Esophagus muscularis mucosa (tissue), 4 donors: Measurements from ENCODE around the gene KIAA0040. TPM values are rescaled to one million over a fixed set of nuclear protein-coding genes. Genes with fewer than 3 reads are reported as not detected.

Source experiments
- DNase-seq: peaks from one replicate; pipeline ENCODE4 v3.0.0-alpha.2; 2017; ENCODE audit errors: extremely low spot score
- H3K27ac ChIP-seq, 4 donors: fragments of 200-600 bp; sonication (generic); replicated peaks in 1 of 4; 1 replicate in 3 of 4; 2 replicates in 1 of 4; pipeline ENCODE4 v1.5.1; 2016 to 2019; ENCODE audit warnings: mild to moderate bottlenecking in 1 of 4
- H3K27me3 ChIP-seq, 4 donors: fragments of 200-600 bp; sonication (generic); one replicate each; pipeline versions ENCODE4 v1.5.1 to v1.6.0; 2016 to 2019
- H3K36me3 ChIP-seq, 4 donors: fragments of 200-600 bp; sonication (generic); one replicate each; pipeline ENCODE4 v1.5.1; 2016 to 2019
- H3K4me1 ChIP-seq, 4 donors: fragments of 200-600 bp; sonication (generic); one replicate each; pipeline ENCODE4 v1.5.1; 2016 to 2019
- H3K4me3 ChIP-seq, 4 donors: fragments of 200-600 bp; sonication (generic); 1 replicate in 2 of 4; 2 replicates in 2 of 4; pipeline ENCODE4 v1.5.1; 2016 to 2019; ENCODE audit warnings: mild to moderate bottlenecking in 4 of 4, moderate library complexity in 1 of 4
- H3K9me3 ChIP-seq, 4 donors: fragments of 200-600 bp; sonication (generic); 1 replicate in 3 of 4; 2 replicates in 1 of 4; pipeline ENCODE4 v1.5.1; 2016 to 2019
- EP300 ChIP-seq: sonication (generic); formaldehyde crosslinking; IDR thresholded peaks from one replicate; pipeline ENCODE4 v1.6.1; 2017; ENCODE audit warnings: antibody characterized with exemption
- POLR2A ChIP-seq: fragments of 450-650 bp; IDR thresholded peaks from one replicate; pipeline ENCODE4 v1.6.1; 2017; ENCODE audit warnings: antibody characterized with exemption, moderate library complexity, mild to moderate bottlenecking, low read depth
- POLR2AphosphoS5 ChIP-seq, 2 donors: sonication (generic); formaldehyde crosslinking; IDR thresholded peaks; one replicate each; pipeline ENCODE4 v1.6.1; 2017; ENCODE audit warnings: antibody characterized with exemption in 2 of 2
- WGBS: methylation state at CpG from one replicate; pipeline ENCODE4 v1.1.5; 2018; 5-methylcytosine and 5-hydroxymethylcytosine counted together
- intact Hi-C: fragments of 100-400 bp; cut with DNase I; formaldehyde crosslinking; loops from one replicate; pipeline ENCODE4 v1.15.1; 2023
- total RNA-seq, 4 donors: library from RNA; depleted of rRNA; stranded (reverse); fragments of >200 nt; gene quantifications; one replicate each; pipeline versions ENCODE4 v1.1.0 to v1.2.1, GENCODE V29; 2016
- TF ChIP-seq, protein P1 (sequence below), 3 experiments: fragments of 200-600 bp in 2 of 3; fragments of 450-650 bp in 1 of 3; sonication (generic) in 2 of 3; IDR thresholded peaks; one replicate each; pipeline ENCODE4 v1.5.1; 2017 to 2019; ENCODE audit warnings: antibody characterized with exemption in 3 of 3, mild to moderate bottlenecking in 2 of 3, moderate library complexity in 1 of 3

KIAA0040 gene
- total RNA-seq, 4 donors from 2014 or later = 37.0 to 109 (median 45.1) TPM

DNA sequence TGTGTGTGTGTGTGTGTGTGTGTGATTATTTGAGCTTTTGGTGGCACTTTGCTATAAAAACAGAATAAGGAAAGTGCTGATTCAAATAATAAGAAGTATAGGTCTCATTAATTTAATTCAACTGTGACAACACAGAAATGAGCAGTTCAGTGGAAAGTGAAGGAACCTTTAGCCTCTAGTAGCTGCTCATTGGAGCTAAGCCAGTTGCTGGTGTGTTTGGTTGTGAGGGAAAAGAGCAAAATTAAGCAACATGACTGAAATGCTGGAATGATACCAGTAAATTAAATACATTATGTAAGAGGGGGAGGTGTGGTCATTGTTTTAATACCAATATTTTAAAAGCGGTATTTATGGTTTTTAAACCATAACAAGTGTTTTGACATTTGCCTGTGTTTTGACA is 55.2 kb downstream of the KIAA0040 start:
- peak overlapping the region; percentile 2 to 62 (median 49) for H3K27ac ChIP-seq
- no peaks in the 10 kb centered on the region for H3K27me3 ChIP-seq
- intact Hi-C loops = no loop called here
- no peaks in the 10 kb centered on the region for H3K36me3 ChIP-seq
- H3K9me3 ChIP-seq = no peaks in the 10 kb centered on the region
- H3K4me3 ChIP-seq = no peak overlapping the region
- 60% methylated on average over 1 of the region's 1 CpG for WGBS
- TF ChIP-seq POLR2A (no peak), EP300 (no peak), POLR2AphosphoS5 (IDR thresholded peaks at IDR 0.05) (no peak)
- TF ChIP-seq, protein P1, sequence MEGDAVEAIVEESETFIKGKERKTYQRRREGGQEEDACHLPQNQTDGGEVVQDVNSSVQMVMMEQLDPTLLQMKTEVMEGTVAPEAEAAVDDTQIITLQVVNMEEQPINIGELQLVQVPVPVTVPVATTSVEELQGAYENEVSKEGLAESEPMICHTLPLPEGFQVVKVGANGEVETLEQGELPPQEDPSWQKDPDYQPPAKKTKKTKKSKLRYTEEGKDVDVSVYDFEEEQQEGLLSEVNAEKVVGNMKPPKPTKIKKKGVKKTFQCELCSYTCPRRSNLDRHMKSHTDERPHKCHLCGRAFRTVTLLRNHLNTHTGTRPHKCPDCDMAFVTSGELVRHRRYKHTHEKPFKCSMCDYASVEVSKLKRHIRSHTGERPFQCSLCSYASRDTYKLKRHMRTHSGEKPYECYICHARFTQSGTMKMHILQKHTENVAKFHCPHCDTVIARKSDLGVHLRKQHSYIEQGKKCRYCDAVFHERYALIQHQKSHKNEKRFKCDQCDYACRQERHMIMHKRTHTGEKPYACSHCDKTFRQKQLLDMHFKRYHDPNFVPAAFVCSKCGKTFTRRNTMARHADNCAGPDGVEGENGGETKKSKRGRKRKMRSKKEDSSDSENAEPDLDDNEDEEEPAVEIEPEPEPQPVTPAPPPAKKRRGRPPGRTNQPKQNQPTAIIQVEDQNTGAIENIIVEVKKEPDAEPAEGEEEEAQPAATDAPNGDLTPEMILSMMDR (IDR thresholded peaks at IDR 0.05) = no peak
- DNase-seq = no peak
- peaks cover 7 to 55% (median 45%) of the 10 kb centered on the region in 4 donors for H3K4me1 ChIP-seq

DNA sequence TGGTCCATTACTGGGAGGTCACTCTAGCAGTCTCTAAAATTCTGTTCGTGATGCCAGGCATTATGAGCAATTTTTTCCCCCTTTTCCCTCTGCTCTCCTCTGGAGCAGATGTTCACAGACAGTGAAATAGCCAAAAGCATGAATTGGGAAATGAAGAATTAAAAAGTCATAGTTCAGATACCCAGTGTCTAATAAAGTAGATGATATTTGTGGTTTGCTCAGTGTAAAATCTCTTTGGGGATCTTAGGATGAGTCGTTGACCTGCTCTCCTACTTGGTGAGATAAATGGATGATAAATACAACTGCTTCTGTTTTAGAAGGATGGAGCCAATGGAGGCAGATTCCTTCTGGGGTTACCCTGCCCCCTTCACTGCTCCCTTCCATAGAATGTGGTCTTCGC is 56.3 kb downstream of the KIAA0040 start:
- peaks cover 16 to 66% (median 56%) of the 10 kb centered on the region in 4 donors for H3K4me1 ChIP-seq
- 75% methylated on average over 3 of the region's 3 CpGs for WGBS
- TF ChIP-seq EP300 (no peak), POLR2A (no peak), POLR2AphosphoS5 (IDR thresholded peaks at IDR 0.05) (no peak)
- TF ChIP-seq, protein P1 (IDR thresholded peaks at IDR 0.05) = no peak
- DNase-seq = no peak
- no peaks in the 10 kb centered on the region for H3K9me3 ChIP-seq
- intact Hi-C loops = no loop called here
- H3K27ac ChIP-seq = no peak overlapping the region
- H3K27me3 ChIP-seq = no peaks in the 10 kb centered on the region
- H3K4me3 ChIP-seq = no peak overlapping the region
- H3K36me3 ChIP-seq = no peaks in the 10 kb centered on the region

DNA sequence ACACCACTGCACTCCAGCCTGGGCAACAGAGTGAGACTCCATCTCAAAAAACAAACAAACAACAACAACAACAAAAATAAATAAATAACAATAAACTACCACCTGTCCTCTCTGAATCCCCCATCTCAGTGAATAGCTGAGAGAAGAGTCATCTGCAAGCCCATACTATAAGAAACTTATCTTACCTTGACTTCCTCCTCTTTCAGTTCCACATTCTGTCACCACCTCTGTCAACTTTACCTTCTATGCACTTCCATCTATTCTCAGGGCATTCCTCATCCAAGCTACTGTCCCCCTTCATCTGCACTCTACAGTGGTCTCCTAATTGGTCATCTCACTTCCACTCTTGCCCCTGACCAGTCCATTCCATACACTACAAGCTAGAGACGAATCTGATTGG is 58.1 kb downstream of the KIAA0040 start:
- intact Hi-C loops = no loop called here
- Histone ChIP-seq H3K4me3 (no peak overlapping the region), H3K27ac (no peak overlapping the region), H3K36me3 (no peaks in the 10 kb centered on the region), H3K4me1 (peaks cover 33 to 84% (median 73%) of the 10 kb centered on the region in 4 donors), H3K27me3 (no peaks in the 10 kb centered on the region), H3K9me3 (no peaks in the 10 kb centered on the region)
- DNase-seq = no peak
- WGBS = 82% methylated on average over 1 of the region's 1 CpG
- TF ChIP-seq EP300 = no peak
- TF ChIP-seq POLR2A = no peak

DNA sequence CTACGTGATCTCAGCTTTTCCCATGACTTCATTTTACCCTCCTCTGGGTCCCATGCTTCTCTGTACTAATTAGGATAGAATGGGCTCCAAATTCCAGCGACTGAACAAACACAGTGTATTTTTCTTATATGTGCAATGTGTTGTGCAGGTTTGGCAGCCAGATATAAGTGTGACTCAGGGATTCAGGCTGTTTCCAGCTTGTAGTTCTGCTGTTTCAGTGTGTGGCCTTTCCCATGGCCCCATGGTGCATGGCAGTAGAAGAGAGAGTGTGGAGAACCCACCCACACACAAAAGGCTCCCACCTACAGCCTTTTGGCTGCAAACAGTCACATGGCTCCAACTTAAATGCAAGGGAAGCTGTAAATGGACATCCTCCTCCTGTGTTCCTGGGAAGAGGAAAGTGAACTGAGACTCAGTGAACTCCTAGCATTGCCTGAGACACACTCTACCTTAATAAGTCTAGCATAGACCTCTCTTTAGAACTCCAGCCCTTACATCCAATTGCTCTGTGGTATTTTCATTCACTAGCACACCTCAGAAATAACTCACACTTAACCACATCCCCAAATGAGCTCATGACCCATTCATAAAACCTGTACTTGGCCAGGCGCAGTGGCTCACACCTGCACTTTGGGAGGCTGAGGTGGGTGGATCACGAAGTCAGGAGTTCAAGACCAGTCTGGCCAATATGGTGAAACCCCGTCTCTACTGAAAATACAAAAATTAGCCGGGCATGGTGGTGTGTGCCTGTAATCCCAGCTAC is 58.7 kb downstream of the KIAA0040 start:
- WGBS = 89% methylated on average over 6 of the region's 6 CpGs
- Histone ChIP-seq H3K27me3 (no peaks in the 10 kb centered on the region), H3K36me3 (no peaks in the 10 kb centered on the region), H3K4me1 (peaks cover 38 to 88% (median 79%) of the 10 kb centered on the region in 4 donors), H3K9me3 (no peaks in the 10 kb centered on the region), H3K27ac (peak overlapping the region in 3 of 4 donors; percentile 4 to 84 (median 81)), H3K4me3 (no peak overlapping the region)
- DNase-seq = no peak
- no peak for TF ChIP-seq POLR2AphosphoS5 (IDR thresholded peaks at IDR 0.05)
- TF ChIP-seq, protein P1 (IDR thresholded peaks at IDR 0.05) = no peak
- intact Hi-C loops = no loop called here

GRCh38 chr1:175132436-175132835 is 60.1 kb downstream of the KIAA0040 start:
- WGBS = 35% methylated on average over 1 of the region's 1 CpG
- no peaks in the 10 kb centered on the region for H3K27me3 ChIP-seq
- peak in 1 of 2 donors; percentile 34 for TF ChIP-seq POLR2AphosphoS5 (IDR thresholded peaks at IDR 0.05)
- no peak for TF ChIP-seq EP300
- no peaks in the 10 kb centered on the region for H3K9me3 ChIP-seq
- H3K4me1 ChIP-seq = peaks cover 52 to 88% (median 84%) of the 10 kb centered on the region in 4 donors
- intact Hi-C loops = no loop called here
- no peak overlapping the region for H3K4me3 ChIP-seq
- no peaks in the 10 kb centered on the region for H3K36me3 ChIP-seq
- DNase-seq = no peak
- peak overlapping the region; percentile 73 to 84 (median 80) for H3K27ac ChIP-seq
